Duodenal mucosa (tissue), 2 donors: ENCODE data around the gene RPS14.

Experiments
- H3K27ac ChIP-seq: one replicate; pipeline ENCODE4 v1.7.0; 2013; ENCODE audit warnings: low read depth, low read length
- H3K27me3 ChIP-seq, 2 donors: one replicate each; pipeline ENCODE4 v1.7.0; 2013; ENCODE audit warnings: low read length in 2 of 2, control low read depth in 1 of 2; ENCODE audit not compliant: insufficient read depth in 2 of 2, control insufficient read depth in 1 of 2
- H3K36me3 ChIP-seq, 2 donors: one replicate each; pipeline ENCODE4 v1.7.0; 2013; ENCODE audit warnings: low read length in 2 of 2, control low read depth in 1 of 2; ENCODE audit not compliant: insufficient read depth in 2 of 2, control insufficient read depth in 1 of 2
- H3K4me1 ChIP-seq, 2 donors: one replicate each; pipeline ENCODE4 v1.7.0; 2013; ENCODE audit warnings: low read length in 2 of 2, control low read depth in 1 of 2; ENCODE audit not compliant: insufficient read depth in 2 of 2, control insufficient read depth in 1 of 2
- H3K4me3 ChIP-seq, 2 donors: one replicate each; pipeline ENCODE4 v1.7.0; 2013; ENCODE audit warnings: low read length in 2 of 2, low read depth in 1 of 2
- H3K9ac ChIP-seq, 2 donors: one replicate each; pipeline ENCODE4 v1.7.0; 2013; ENCODE audit warnings: low read length in 2 of 2, low read depth in 1 of 2
- H3K9me3 ChIP-seq, 2 donors: one replicate each; pipeline ENCODE4 v1.7.0; 2013; ENCODE audit warnings: low read length in 2 of 2, control low read depth in 1 of 2; ENCODE audit not compliant: control insufficient read depth in 1 of 2

RPS14 gene

DNA sequence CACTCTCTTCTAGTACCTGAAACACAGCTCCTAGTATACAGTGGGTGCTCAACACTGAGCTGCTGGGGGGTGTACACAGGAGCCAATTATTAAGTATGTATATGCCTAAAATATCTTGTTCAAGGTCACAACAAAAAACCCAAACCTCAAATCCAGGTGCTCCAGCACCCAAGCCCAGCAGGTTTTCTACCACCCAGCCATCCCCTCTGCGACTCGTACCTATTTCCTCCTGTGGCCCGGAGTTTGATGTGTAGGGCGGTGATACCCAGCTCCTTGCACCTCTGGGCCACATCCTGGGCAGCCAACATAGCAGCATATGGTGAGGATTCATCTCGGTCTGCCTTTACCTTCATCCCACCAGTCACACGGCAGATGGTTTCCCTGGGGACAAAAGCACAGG is 3.0 kb downstream of the RPS14 start:
- H3K27me3 ChIP-seq = no peaks in the 10 kb centered on the region
- peaks cover 19 to 22% of the 10 kb centered on the region in 2 donors for H3K4me1 ChIP-seq
- peaks cover 38 to 57% of the 10 kb centered on the region in 2 donors for H3K36me3 ChIP-seq
- no peak overlapping the region for H3K9ac ChIP-seq
- no peak overlapping the region for H3K4me3 ChIP-seq
- H3K9me3 ChIP-seq = no peaks in the 10 kb centered on the region
- no peak overlapping the region for H3K27ac ChIP-seq

DNA sequence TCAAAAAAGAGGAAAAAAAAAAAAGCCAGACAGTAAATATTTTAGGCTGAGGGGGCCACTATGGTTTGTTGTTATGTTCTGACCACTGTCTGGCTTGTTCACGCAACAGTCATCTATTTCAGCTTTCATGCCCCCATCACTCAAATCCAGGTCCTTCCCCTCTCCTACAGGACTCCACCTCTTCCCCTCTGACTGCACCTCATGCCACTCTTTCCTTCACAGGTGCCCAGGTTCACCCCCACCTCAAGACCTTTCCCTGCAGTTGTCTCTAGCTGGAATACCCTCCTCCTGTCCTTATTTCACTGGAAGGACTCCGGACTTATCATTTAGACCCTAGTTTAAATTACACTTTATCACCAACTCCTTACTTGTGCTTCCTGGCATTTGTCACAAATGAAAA is 3.5 kb downstream of the RPS14 start:
- H3K9ac ChIP-seq = no peak overlapping the region
- H3K4me3 ChIP-seq = no peak overlapping the region
- H3K27ac ChIP-seq = no peak overlapping the region
- H3K9me3 ChIP-seq = no peaks in the 10 kb centered on the region
- no peaks in the 10 kb centered on the region for H3K27me3 ChIP-seq
- H3K4me1 ChIP-seq = peaks cover 19 to 22% of the 10 kb centered on the region in 2 donors
- H3K36me3 ChIP-seq = peaks cover 38 to 59% of the 10 kb centered on the region in 2 donors

DNA sequence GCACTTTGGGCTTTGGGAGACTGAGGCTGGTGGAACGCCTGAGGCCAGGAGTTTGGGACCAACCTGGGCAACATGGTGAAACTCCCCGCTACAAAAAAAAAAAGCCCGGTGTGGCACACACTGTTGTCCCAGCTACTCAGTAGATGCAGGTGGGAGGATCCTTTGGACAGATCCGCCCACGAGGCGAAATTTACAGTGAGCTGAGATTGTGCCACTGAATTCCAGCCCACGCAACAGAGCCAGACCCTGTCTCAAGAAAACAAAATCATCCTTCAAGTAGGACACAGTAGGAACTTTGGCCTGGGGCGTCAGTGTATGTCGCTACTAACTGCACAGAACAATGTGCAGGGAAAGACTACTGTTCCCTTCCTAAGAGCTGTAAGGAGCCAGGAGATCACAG is 4.8 kb downstream of the RPS14 start:
- no peaks in the 10 kb centered on the region for H3K9me3 ChIP-seq
- no peak overlapping the region for H3K9ac ChIP-seq
- peaks cover 19 to 22% of the 10 kb centered on the region in 2 donors for H3K4me1 ChIP-seq

DNA sequence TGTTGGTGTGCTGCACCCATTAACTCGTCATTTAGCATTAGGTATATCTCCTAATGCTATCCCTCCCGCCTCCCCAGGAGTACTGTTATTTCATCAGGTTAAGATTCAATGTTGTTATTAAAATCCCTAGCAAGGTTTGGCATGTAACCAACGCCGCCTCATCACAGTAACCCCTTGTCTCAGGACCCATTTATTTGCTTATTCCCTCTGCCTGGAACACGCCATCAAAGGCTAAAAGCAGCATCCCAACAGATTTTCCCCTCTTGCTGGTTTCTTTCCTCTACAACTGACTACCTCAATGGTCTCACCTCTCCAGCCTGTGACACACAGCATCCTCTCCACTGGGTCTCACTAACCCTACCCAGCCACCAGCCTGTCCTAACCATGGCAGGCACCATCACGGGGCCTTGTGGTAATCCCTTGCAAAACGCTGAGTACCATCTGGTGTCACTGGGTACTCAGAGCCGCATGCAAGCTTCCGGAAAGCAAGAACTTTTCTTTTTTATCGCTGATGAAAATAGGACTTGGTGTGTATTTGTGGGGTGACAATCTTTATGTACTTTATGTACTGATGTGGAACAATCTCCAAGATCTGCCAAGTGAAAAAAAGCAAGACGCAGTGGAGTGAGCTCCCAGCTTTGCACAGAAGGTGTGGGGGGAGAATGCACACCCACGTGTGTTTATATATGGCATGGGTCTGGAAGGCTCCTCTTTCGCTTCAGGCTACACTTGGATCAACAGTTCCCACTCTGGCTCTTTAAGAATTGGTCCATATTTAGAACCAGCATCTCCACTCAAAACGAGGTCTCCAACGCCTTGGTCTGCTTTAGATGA is 6.1 kb downstream of the RPS14 start:
- H3K36me3 ChIP-seq = peaks cover 38 to 59% of the 10 kb centered on the region in 2 donors
- H3K9ac ChIP-seq = no peak overlapping the region
- H3K4me1 ChIP-seq = peaks cover 17 to 18% of the 10 kb centered on the region in 2 donors
- H3K27me3 ChIP-seq = no peaks in the 10 kb centered on the region
- no peak overlapping the region for H3K27ac ChIP-seq
- no peaks in the 10 kb centered on the region for H3K9me3 ChIP-seq
- no peak overlapping the region for H3K4me3 ChIP-seq

More for the DNA sequence above, 4.8 kb downstream of the RPS14 start:
- H3K4me3 ChIP-seq = no peak overlapping the region
- H3K36me3 ChIP-seq = peaks cover 38 to 59% of the 10 kb centered on the region in 2 donors
- H3K27ac ChIP-seq = no peak overlapping the region
- H3K27me3 ChIP-seq = no peaks in the 10 kb centered on the region

DNA sequence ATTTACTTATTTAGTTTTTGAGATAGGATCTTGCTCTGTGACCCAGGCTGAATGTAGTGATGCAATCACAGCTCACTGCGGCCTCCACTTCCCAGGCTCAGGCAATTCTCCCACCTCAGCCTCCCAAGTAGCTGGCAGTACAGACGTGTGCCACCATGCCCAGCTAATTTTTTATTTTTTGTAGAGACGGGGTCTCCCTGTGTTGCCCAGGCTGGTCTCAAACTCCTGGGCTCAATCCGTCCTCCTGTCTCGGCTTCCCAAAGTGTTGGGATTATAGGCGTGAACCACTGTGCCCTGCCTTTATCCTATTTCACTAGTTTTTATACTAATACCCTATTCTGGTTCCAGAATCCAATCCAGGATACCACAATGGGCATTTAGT is 6.8 kb downstream of the RPS14 start:
- H3K9ac ChIP-seq = no peak overlapping the region
- peaks cover 9 to 10% of the 10 kb centered on the region in 2 donors for H3K4me1 ChIP-seq
- peaks cover 38 to 56% of the 10 kb centered on the region in 2 donors for H3K36me3 ChIP-seq
- H3K27me3 ChIP-seq = no peaks in the 10 kb centered on the region
- no peak overlapping the region for H3K4me3 ChIP-seq
- no peaks in the 10 kb centered on the region for H3K9me3 ChIP-seq
- H3K27ac ChIP-seq = no peak overlapping the region

DNA sequence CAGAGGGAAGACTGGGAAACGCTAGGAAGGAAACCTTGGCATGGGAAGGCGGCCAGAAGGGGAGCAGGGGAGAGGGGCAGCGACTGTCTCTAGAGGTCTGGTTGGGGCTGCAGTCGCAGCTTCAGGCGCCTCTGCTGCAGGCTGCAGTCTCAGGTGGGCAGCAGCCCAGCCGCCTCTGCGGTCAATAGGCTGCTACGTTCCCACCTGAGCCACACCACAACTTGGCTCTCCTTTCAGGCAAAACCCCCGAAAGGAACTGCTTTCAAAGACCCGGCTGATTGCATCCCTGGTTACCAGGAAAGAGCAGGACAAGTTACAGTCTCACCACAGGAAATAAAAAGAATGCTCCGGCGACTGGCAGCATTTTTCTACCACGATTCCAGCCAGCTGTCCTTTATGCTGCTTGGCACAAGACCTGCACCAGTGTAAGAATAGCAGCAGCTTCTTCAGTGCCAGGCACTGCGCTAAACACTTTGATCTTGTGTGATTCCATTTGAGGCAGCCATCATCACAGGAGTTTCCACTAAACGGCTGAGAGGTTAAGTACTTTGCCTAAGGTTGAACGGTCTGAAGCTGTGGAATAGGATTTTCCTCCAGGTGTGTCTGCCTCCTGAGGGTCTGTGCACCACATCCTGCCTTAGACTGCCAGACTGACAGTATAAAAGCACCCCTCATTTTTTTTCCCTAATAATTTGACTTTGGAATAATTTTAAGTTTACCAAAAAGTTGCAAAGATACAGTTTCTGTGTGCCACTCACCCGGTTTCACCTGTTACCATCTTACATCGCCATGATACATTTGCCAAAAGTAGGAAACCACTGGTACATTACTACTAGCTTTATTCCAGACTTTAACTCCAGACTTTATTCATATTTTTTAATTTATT is 7.5 kb downstream of the RPS14 start:
- Histone ChIP-seq H3K4me3 (no peak overlapping the region), H3K4me1 (peaks cover 3 to 4% of the 10 kb centered on the region in 2 donors), H3K9ac (no peak overlapping the region), H3K27me3 (no peaks in the 10 kb centered on the region), H3K36me3 (peaks cover 33 to 50% of the 10 kb centered on the region in 2 donors), H3K27ac (no peak overlapping the region), H3K9me3 (no peaks in the 10 kb centered on the region)

DNA sequence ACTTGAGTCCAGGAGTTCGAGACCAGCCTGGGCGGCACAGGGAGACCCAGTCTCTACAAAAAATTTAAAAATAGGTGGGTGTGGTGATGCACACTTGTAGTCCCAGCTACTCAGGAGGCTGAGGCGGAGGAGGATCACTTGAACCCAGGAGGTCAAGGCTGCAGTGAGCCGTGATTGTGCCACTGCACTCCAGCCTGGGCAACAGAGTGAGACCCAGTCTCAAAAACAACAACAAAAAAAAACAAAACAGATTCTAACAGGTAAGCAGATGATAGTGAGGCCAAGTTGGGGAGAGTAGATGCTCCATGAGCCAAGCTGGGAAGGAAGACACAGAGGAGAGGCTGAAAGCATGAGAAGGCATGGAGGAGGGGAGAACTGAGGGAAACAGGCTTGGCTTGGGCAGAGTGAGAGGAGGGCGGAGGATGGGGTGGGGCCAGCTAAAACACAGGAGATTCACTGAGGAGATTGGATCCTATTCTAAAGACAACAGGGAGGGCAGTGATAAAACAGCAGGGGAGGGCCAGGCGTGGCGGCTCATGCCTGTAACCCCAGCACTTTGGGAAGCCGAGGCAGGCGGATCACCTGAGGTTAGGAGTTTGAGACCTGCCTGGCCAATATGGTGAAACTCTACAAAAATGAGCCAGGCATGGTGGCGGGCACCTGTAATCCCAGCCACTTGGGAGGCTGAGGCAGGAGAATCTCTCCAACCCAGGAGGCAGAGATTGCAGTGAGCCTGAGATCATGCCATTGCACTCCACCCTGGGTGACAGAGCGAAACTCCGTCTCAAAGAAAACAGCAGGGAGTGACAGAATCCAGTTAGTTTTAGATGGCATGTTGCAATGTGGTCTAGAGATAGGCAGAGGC is 8.4 kb downstream of the RPS14 start:
- Histone ChIP-seq H3K9ac (no peak overlapping the region), H3K4me3 (no peak overlapping the region), H3K27ac (no peak overlapping the region), H3K9me3 (no peaks in the 10 kb centered on the region), H3K36me3 (peaks cover 24 to 41% of the 10 kb centered on the region in 2 donors), H3K4me1 (peaks cover 0 to 3% of the 10 kb centered on the region in 2 donors), H3K27me3 (no peaks in the 10 kb centered on the region)

DNA sequence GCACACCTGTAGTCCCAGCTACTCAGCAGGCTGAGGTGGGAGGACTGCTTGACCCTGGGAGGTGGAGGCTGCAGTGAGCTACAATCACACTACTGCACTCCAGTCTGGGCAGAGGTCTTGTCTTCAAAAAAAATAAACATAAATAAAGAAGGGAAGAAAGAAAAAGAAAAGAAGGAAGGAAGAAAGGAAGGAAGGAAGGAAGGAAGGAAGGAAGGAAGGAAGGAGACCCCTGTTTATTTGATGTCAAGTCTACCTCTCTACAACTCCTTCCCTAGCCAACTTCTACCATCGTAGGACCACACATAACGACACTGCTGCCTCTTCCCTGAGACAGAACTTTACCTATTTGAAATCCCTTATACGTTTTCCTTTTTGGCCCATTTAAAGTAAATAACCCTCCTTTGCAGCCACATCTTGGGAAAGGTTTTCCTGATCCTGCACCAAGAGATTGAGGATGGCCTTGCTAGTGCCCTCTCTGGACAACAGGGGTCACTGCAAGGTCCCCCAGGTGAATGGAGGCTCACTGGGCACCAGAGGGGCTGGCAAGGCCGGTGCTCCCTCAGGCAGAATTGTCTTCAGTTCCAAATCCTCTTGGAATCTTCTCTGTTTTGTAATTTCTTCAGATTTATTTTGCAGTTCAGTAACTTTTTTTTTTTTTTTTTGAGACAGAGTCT is 10.5 kb downstream of the RPS14 start:
- H3K4me3 ChIP-seq = no peak overlapping the region
- H3K27ac ChIP-seq = no peak overlapping the region
- no peaks in the 10 kb centered on the region for H3K9me3 ChIP-seq
- peaks cover 8 to 19% of the 10 kb centered on the region in 2 donors for H3K36me3 ChIP-seq
- peaks cover 0 to 3% of the 10 kb centered on the region in 2 donors for H3K4me1 ChIP-seq
- no peaks in the 10 kb centered on the region for H3K27me3 ChIP-seq
- H3K9ac ChIP-seq = no peak overlapping the region

DNA sequence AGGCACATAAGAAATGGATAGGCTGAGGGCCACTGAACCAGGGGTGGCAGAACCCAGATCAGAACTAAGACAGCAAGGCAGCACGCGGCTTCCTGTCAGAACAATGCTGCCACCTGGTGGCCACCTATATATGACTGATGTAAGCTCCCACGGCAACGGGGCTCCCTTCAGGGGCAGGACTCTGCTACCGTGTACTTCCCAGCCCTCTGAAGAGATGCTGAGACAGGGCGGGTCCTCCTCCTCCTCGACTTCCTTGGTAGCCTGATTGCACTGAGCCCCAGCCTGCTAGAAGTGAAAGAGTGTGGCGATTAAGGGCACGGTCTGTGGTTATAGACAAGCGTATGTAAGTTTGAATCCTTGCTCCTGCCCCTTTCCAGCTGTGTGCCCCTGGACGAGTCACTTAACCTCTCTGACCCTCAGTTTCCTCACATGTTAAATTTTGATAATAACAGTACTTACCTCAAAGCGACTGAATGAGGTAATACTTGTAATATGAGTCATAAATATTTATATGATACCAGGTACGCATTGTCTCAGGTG is 13.3 kb downstream of the RPS14 start:
- no peaks in the 10 kb centered on the region for H3K27me3 ChIP-seq
- H3K36me3 ChIP-seq = no peaks in the 10 kb centered on the region
- H3K9ac ChIP-seq = peak overlapping the region in 1 of 2 donors; percentile 8
- no peaks in the 10 kb centered on the region for H3K9me3 ChIP-seq
- peaks cover 3 to 5% of the 10 kb centered on the region in 2 donors for H3K4me1 ChIP-seq
- no peak overlapping the region for H3K27ac ChIP-seq
- no peak overlapping the region for H3K4me3 ChIP-seq
